ENCODE data around the gene TTLL1. TPM values are rescaled to one million over a fixed set of nuclear protein-coding genes. Genes with fewer than 3 reads are reported as not detected.
A peak's percentile ranks its signal among the peaks of the same experiment; 100 is the strongest.

Gene TTLL1
- total RNA-seq, 1 donor from 2014 or later, result 6.3 TPM

DNA sequence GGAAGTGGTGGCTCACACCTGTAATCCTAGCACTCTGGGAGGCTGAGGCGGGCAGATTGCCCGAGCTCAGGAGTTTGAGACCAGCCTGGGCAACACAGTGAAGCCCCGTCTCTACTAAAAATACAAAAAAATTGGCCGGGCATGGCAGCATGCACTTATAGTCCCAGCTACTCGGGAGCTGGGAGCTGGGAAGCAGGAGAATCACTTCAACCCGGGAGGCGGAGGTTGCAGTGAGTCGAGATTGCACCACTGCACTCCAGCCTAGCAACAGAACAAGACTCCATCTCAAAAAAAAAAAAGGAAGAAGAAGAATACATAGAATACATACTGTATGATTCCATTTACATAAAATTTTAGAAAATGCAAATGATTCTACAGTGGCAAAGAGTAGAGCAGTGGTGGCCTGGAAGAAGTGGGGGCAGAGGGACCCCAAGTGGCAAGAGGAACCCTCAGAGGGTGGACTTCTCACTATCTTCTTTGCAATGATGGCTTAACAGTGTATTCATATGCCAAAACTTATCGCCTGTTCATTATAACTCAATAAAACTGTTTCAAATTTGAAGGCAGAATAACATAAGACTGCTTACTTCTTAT, 96.2 kb downstream of the TTLL1 start:
- H3K27me3 ChIP-seq (ENCODE audit: control insufficient read depth, insufficient read depth, low read length), result no peaks in the 10 kb centered on the region
- no peaks in the 10 kb centered on the region for H3K36me3 ChIP-seq (ENCODE audit: control insufficient read depth, insufficient read depth, low read length)
- H3K4me3 ChIP-seq (ENCODE audit: low read depth, low read length), result no peak overlapping the region
- TF ChIP-seq, protein P1, sequence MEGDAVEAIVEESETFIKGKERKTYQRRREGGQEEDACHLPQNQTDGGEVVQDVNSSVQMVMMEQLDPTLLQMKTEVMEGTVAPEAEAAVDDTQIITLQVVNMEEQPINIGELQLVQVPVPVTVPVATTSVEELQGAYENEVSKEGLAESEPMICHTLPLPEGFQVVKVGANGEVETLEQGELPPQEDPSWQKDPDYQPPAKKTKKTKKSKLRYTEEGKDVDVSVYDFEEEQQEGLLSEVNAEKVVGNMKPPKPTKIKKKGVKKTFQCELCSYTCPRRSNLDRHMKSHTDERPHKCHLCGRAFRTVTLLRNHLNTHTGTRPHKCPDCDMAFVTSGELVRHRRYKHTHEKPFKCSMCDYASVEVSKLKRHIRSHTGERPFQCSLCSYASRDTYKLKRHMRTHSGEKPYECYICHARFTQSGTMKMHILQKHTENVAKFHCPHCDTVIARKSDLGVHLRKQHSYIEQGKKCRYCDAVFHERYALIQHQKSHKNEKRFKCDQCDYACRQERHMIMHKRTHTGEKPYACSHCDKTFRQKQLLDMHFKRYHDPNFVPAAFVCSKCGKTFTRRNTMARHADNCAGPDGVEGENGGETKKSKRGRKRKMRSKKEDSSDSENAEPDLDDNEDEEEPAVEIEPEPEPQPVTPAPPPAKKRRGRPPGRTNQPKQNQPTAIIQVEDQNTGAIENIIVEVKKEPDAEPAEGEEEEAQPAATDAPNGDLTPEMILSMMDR (IDR thresholded peaks at IDR 0.05; ENCODE audit: insufficient read depth, low read length, severe bottlenecking), result no peak
- DNase-seq (ENCODE audit: low read depth) (no peak), FAIRE-seq (no peak)

DNA sequence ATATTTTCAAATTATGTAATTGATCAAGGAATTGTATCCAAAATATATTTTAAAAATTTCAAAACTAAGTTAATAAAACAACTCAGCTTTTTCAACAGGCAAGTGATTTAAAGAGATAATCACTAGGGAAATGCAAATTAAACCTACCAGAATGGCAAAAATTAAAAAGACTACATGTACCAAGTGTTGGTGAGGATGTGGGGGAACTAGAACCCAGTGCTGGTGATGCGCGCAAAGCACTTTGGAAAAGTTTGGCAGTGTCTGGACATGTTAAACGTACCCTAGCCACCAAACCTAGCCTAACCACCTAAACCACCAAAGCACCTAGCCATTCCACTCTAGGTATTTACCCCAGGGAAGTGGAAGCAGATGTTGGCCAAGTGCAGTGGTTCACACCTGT, 97.1 kb downstream of the TTLL1 start:
- no peak overlapping the region for H3K4me3 ChIP-seq (ENCODE audit: low read depth, low read length)
- H3K36me3 ChIP-seq (ENCODE audit: control insufficient read depth, insufficient read depth, low read length), result no peaks in the 10 kb centered on the region
- H3K27me3 ChIP-seq (ENCODE audit: control insufficient read depth, insufficient read depth, low read length), result no peaks in the 10 kb centered on the region
- DNase-seq (ENCODE audit: low read depth) (no peak), FAIRE-seq (peak; percentile 72)
- TF ChIP-seq, protein P1 (IDR thresholded peaks at IDR 0.05; ENCODE audit: insufficient read depth, low read length, severe bottlenecking), result no peak

DNA sequence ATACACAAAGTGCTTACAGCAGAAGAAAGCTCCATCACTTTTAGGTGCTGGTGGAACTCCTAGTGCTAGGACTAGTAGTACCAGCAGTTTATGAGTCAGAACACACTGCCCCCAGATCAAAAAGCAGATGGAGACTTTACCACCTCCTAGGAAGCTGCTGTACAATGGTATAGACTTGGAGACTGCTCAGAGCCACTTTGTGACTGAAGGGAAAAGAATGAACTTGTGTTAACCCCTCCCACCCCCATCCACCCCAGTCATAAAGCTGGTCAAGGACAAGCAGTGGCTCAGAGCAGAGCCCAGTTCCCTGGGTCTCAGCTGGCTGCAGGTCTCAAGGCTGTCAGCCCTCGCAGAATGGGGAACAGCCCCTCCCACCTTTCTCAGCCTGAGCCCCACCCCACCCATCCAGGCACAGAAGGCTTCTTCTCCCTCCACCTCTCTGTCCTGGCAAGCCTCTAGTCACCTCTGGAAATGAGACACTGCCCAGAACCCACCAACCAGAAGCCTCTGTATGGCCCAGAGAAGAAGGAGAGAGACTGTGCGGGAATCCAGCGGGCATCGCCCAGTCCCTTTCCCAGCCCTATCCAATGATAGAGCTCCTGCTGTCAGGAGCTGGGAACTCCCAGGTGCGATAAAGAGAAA, 98.1 kb downstream of the TTLL1 start:
- Histone ChIP-seq H3K27me3 (ENCODE audit: control insufficient read depth, insufficient read depth, low read length) (no peaks in the 10 kb centered on the region), H3K36me3 (ENCODE audit: control insufficient read depth, insufficient read depth, low read length) (no peaks in the 10 kb centered on the region), H3K4me3 (ENCODE audit: low read depth, low read length) (no peak overlapping the region)
- TF ChIP-seq, protein P1 (IDR thresholded peaks at IDR 0.05; ENCODE audit: insufficient read depth, low read length, severe bottlenecking), result no peak
- FAIRE-seq (peak; percentile 58), DNase-seq (ENCODE audit: low read depth) (peak; percentile 61)

DNA sequence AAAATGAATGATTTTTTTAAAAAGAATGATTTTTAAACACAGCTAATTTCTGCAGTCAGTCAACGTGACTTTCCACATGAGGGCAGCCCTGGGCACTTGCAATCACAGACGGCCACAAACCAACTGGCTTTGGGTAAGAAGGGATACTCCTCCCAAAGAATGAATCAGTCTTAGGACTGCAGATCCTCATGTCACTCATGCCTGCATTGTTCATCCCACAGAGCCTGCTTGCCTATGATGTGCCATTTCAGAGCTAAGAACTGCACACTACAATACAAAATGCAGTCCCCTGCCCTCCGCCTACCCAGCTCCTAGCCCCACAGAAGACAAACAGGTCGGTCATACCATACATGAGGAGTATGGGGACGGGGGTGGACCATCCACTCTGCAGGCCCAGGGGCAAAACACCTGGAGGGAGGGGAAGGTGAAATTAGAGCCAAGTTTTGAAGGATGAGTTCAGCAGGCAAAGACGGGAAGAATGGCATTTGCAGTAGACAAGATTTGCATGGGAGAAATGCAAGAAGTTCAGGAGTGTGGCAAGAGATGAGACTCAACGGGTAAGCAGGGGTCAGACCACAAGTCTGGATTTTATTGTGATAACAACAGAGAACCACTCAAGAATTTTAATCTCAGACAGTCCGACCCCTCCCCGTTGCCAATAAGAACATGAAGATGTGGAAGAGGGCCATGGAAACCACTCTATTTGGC, 98.9 kb downstream of the TTLL1 start:
- FAIRE-seq, result peak; percentile 98
- TF ChIP-seq, protein P1 (IDR thresholded peaks at IDR 0.05; ENCODE audit: insufficient read depth, low read length, severe bottlenecking), result peak; percentile 63

More for the DNA sequence above, 98.9 kb downstream of the TTLL1 start:
- Histone ChIP-seq H3K36me3 (ENCODE audit: control insufficient read depth, insufficient read depth, low read length) (no peaks in the 10 kb centered on the region), H3K27me3 (ENCODE audit: control insufficient read depth, insufficient read depth, low read length) (no peaks in the 10 kb centered on the region), H3K4me3 (ENCODE audit: low read depth, low read length) (no peak overlapping the region)
- DNase-seq (ENCODE audit: low read depth), result peak; percentile 90

Other genes with a start within 250 kb of the TTLL1 start
- gene ARFGAP3, start 232.1 kb downstream of the TTLL1 start, total RNA-seq, result 76.7 and 87.7 TPM in 2 replicates
- gene PACSIN2, start 74.2 kb downstream of the TTLL1 start, total RNA-seq, result 49.8 and 68.9 TPM in 2 replicates
- 56.8 and 66.6 TPM in 2 replicates for gene BIK, start 21.4 kb upstream of the TTLL1 start, total RNA-seq
- 10.6 and 11.8 TPM in 2 replicates for gene MCAT, start 54.0 kb upstream of the TTLL1 start, total RNA-seq
- gene TSPO, start 62.2 kb upstream of the TTLL1 start, total RNA-seq, result 419 and 486 TPM in 2 replicates
- gene TTLL12, start 97.7 kb upstream of the TTLL1 start, total RNA-seq, result 35.1 and 53.7 TPM in 2 replicates